Activated CD4-positive, CD25-positive, alpha-beta regulatory T cell treated with anti-CD3 and anti-CD28 coated beads, Interleukin-2, amount 50 U/mL, for 72 hours (primary cell): ENCODE results near the gene SLC16A11.
A peak's percentile ranks its signal among the peaks of the same experiment; 100 is the strongest.
"Not testable (repeated sequence)": the region's sequence is repeated elsewhere in the genome, so short reads cannot be mapped to it uniquely, and the experiment has no call there.

Source experiments
- DNase-seq: peaks from one replicate; pipeline ENCODE4 v3.0.0; 2021

Gene SLC16A11

GRCh38 chr17:7056386-7056785 lies 12.5 kb upstream of the SLC16A11 start:
- no peak for DNase-seq

DNA sequence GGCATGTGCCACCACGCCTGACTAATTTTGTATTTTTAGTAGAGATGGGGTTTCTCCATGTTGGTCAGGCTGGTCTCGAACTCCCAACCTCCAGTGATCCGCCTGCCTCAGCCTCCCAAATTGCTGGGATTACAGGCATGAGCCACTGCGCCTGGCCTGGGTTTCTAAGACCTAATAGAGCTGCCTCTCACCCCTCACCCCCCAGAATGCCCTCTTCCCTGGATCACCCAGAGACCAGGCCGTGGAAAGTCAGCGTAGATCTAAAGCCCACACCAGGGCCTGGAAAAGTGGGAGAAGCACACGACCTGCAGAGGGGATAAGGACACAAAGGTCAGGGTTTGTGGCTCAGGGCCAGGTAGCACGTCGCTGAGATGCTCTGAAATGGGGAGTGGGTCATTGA lies 6.7 kb upstream of the SLC16A11 start:
- DNase-seq, result not testable (repeated sequence)

- DNase-seq, result no peak
Measured at GRCh38 chr17:7048968-7049367, 5.1 kb upstream of the SLC16A11 start.

DNA sequence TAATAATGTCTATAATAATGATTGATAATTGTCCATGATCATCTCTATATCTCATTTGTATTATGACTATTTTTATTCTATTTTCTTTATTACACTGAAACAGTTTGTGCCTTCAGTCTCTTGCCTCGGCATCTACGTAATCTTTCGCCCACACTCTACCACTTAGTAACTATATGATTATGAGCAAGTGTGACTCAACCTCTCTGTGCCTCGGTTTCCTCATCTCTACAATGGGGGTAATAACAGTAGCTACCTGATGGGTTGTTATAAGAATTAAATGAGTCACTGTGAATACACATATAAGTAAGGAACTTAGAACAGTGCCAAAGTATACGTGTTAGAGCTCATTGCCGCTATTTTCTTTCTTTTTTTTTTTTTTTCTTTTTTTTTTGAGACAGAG lies 3.7 kb upstream of the SLC16A11 start:
- no peak for DNase-seq

- peak; percentile 64 for DNase-seq
Measured at GRCh38 chr17:7046725-7047397, 3.0 kb upstream of the SLC16A11 start.

DNA sequence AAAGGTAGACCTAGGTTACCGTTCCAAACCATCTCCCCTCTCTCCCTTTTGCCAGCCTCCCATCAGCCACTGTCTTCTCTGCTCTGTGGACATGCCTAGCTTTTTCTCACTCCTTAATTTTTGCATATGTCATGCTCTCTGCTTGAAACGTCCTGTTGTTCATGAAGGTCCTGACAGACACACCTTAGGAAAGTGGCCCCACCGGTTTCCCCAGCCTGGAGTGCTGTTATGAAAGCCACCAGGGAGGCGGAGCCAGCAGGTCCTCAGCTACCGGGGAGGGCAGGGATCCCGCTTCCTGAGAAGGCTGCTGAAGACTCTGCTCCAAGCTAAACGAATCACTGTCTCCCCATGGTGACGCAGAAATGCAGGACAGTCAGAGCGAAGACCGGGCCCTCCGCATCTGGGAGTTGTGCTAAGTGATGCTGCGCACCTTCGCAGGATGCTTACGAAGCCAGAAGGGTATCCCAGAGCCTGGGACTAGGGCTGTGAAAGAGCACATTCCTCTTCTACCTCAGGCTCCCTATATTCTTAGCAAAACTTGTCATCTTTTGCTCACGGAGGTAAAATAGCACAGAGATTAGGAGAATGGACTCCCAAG lies 2.3 kb upstream of the SLC16A11 start:
- peak; percentile 46 for DNase-seq

- DNase-seq, result no peak
Measured at GRCh38 chr17:7045492-7046126, 1.7 kb upstream of the SLC16A11 start.

- DNase-seq, result no peak
Measured at GRCh38 chr17:7043182-7043496, 753 bp downstream of the SLC16A11 start.

DNA sequence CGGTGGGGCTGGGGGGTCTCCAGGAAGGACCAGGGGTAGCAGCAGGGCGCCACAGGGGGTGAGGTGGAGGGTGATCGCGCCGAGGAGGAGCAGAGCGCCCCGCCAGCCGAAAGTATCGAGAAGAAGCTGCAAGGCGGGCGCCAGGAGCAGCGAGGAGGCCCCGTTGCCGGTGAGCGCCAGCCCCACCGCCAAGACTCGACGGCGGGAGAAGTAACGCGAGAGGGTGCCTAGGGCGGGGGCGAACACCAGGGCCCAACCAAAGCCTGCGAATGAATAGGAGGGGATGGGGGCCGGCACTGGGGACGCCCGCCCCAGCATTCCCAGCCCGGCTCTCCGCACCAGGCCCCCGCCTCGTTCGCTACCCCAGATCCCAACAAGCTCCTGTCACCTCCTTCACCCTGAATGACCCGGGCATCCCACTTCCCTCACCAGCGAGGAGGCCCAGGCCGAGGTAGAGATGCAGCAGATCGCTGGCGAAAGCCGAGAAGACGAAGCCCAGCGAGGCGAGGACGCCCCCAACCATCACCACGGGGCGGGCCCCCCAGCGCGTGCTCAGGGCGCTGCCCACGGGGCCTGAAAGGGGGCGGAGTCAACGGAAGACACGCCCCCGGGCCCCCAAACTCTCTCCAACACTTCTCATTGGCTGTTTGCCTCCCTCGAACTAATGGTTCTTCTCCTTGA lies 1.3 kb downstream of the SLC16A11 start:
- DNase-seq, result peak; percentile 55

DNA sequence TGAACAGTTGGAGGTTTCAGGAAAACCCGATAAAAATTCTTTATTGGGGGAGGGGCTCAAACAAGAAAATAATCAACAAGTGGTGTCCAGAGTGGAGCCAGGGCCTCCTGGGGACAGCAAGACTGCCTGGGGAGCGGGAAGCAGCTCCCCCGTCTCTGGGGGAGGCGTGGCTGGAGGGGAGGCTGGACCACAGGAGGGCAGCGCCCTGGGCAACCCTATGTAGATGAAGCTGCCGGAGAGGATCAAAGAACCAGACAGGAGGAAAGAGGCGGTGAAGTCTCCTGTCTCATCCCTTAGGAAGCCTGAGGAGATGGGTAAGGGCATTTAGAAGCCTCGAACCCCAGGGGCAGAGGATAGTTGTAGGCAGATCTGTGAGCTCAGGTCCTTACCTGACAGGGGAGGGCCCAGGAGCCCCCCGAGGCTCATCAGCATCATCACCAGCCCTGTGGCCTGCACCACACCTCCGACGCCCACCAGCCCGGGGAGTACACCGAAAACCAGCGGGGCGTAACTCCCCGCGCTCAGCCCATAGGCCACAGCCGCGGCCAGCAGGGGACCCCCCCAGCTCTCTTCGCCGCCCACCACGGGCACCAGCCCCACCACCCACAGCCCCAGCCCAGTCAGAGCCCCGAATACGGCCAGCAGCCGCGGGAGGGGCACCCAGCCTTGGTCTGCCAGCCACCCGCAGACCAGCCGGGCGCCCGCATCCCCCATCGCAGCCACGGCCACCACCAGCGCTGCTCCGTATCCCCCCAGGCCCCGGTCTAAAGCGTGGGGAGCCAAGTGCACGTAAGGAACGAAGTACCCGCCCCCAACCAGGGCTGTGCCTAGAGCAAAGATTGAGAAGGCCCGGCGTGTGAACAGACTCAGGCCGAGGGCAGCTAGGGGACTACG lies 2.0 kb downstream of the SLC16A11 start:
- no peak for DNase-seq

DNA sequence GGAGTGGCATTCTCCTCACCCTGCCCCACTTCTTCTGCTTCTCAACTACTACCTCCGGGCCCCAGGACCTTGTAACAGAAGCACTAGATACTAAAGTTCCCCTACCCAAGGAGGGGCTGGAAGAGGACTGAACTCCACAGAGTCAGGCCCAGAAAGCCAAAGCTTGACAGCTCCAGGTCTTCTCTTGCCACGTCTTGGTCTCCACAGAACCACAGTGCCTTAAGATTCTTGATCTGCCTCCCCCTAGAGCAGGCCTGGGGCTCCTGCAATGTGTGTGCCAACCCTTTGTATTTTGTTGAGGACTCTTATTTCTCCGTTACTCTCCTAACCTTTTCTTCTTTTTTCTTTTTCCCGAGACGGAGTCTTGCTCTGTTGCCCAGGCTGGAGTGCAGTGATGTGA lies 4.1 kb downstream of the SLC16A11 start:
- DNase-seq, result no peak

GRCh38 chr17:7038025-7038862 lies 5.6 kb downstream of the SLC16A11 start:
- DNase-seq, result no peak

DNA sequence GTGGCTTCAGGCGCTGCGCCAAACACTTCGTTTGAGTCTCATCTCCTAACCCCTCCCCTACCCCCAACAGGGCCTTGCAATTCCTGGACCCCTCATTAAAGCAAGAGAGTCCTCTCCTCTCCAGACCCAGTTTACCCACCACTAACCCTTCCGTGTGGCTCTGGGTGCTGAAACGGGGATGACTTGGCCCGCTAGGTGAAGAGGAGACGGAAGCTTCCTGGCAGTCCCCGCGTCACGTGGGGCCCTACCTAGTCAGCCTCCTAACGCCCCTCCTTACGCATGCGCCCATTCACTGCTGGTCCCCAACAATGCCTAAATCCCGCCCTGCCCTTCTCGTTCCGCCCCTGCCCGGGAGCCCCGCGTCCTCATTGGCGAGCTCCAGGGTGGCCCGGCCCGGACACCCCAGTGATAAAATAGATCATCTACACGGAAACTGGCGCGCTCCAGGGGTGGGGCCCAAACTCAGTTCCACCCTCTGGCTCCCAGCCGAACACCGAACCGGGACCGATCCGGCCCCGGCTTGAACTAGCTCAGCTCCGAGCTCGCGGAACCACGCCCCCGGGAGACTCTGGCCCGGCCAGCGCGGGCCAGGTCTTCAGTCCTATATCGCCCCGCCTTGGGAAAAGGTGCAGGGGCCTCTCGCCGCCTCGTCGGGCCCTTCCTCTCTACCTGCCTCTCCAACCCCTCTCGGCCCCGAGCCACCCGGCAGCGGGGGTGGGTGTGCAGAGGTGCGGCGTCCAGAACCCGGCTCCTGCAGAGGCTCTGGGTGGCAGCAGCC lies 8.1 kb downstream of the SLC16A11 start, which contains the start of gene SLC16A13:
Gene SLC16A13 (plus strand): TSS at position 425 of the 778 bp plus-strand sequence. CDS start 368 bp downstream, outside the sequence.
- DNase-seq, result peak; percentile 96

GRCh38 chr17:7034955-7035590 lies 8.8 kb downstream of the SLC16A11 start:
- no peak for DNase-seq

GRCh38 chr17:7029659-7030058 lies 14.2 kb downstream of the SLC16A11 start:
- peak; percentile 47 for DNase-seq

DNA sequence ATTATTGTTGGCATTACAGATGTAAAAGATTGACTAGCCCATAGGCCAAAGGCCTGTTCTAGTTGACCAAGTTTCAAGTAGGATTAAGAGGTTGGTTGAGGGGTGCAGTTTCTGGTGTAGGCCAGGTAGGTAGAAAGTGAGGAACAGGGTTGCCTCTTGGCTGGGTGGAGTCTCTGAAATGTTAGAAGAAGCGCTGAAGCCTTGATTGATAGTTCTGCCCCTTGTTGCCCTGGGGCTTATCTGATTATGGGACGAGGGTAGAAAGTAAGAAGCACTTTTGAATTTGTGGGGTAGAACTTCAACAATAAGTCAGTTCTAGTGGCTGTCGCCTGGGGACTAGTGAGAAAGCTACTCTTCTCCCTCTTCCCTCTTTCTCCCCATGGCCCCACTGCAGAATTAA lies 14.8 kb downstream of the SLC16A11 start:
- no peak for DNase-seq

DNA sequence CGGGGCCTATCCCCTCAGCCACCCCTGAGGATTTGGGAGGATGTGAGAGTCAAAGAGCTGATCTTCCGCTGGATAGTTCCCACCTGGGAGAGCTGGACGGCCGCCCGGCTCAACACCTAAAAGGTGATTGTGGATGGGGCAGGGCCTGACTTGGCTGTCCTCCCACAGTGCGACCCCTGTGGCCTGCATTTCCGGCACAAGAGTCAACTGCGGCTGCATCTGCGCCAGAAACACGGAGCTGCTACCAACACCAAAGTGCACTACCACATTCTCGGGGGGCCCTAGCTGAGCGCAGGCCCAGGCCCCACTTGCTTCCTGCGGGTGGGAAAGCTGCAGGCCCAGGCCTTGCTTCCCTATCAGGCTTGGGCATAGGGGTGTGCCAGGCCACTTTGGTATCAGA lies 16.6 kb downstream of the SLC16A11 start:
- DNase-seq, result no peak

GRCh38 chr17:7026471-7027115 lies 17.3 kb downstream of the SLC16A11 start:
- DNase-seq, result no peak

- no peak for DNase-seq
Measured at GRCh38 chr17:7025245-7025644, 18.6 kb downstream of the SLC16A11 start.

GRCh38 chr17:7024402-7024785 lies 19.5 kb downstream of the SLC16A11 start:
- DNase-seq, result no peak
